ENCODE data around the gene ANKRD7. TPM values are rescaled to one million over a fixed set of nuclear protein-coding genes. Genes with fewer than 3 reads are reported as not detected.

ANKRD7 gene
- total and polyA plus RNA-seq, 2 donors (not counting 3 experiments of a cell fraction or from before 2014, with no cell fraction given): 0.82 TPM; not detected in 1

GRCh38 chr7:118220583-118220982, 3.9 kb upstream of the ANKRD7 start:
- POLR2A ChIA-PET: no interaction called here
- no peaks in the 10 kb centered on the region for H3K9me3 ChIP-seq (replicated peaks; ENCODE audit: control insufficient read depth, insufficient read depth, low read length)
- no peaks in the 10 kb centered on the region for H4K20me1 ChIP-seq (replicated peaks; ENCODE audit: control insufficient read depth, extremely low read depth, insufficient read depth, low read length)
- no peak overlapping the region for H3K4me2 ChIP-seq (ENCODE audit: insufficient read depth, low read length)
- intact Hi-C loops (cut with micrococcal nuclease): no loop called here
- no peak overlapping the region for H3K27ac ChIP-seq (ENCODE audit: insufficient read depth, low read depth, low read length)
- no peak for FAIRE-seq
- H3K9me1 ChIP-seq (replicated peaks; ENCODE audit: control insufficient read depth, extremely low read depth, insufficient read depth, low read length): no peaks in the 10 kb centered on the region
- H3K9ac ChIP-seq (replicated peaks; ENCODE audit: extremely low read depth, insufficient read depth, low read length): no peak overlapping the region
- H3K79me2 ChIP-seq (ENCODE audit: control insufficient read depth, insufficient read depth, low read length): no peaks in the 10 kb centered on the region
- H2AFZ ChIP-seq (ENCODE audit: low read depth, low read length): no peak overlapping the region
- no peaks in the 10 kb centered on the region for H3K36me3 ChIP-seq (ENCODE audit: control insufficient read depth in 2 of 2, extremely low read depth in 1 of 2, insufficient read depth in 2 of 2, low read length in 2 of 2)
- CTCF ChIA-PET: interaction anchor here (0.7 to 1.1 kb wide), 3 partner anchors 11 to 1489 kb away, joined by 3 to 4 read pairs (median 3); no protein-coding TSS in a partner anchor
- H3K4me1 ChIP-seq (ENCODE audit: control insufficient read depth, extremely low read depth, insufficient read depth, low read length): no peaks in the 10 kb centered on the region
- no peak for DNase-seq (ENCODE audit: low read depth, low spot score)
- no TSS peak for BruUV-seq (replicated peaks)
- no peak overlapping the region for H3K4me3 ChIP-seq (replicated peaks in 1 of 3; ENCODE audit: insufficient read depth in 1 of 3, low read depth in 1 of 3, low read length in 3 of 3)
- H3K27me3 ChIP-seq (ENCODE audit: control insufficient read depth in 2 of 2, insufficient read depth in 2 of 2, low read length in 2 of 2): peaks cover 0 to 2% of the 10 kb centered on the region in 2 experiments
- dilution Hi-C loops (cut with MboI; ENCODE audit: extremely low pct_ligation_motif_present, low sequenced_read_pairs): no loop called here
- no peak for TF ChIP-seq JUN (IDR thresholded peaks at IDR 0.05; ENCODE audit: borderline replicate concordance, insufficient read depth, insufficient read length, low read depth)
- TF ChIP-seq POLR2A (IDR thresholded peaks at IDR 0.05; ENCODE audit: low read depth, low read length): no peak
- TF ChIP-seq MYC (IDR thresholded peaks at IDR 0.05; ENCODE audit: low read depth, low read length): no peak
- no peak for TF ChIP-seq FOS (IDR thresholded peaks at IDR 0.05; ENCODE audit: borderline replicate concordance, insufficient read depth, low read length)
- TF ChIP-seq POLR2AphosphoS5 (IDR thresholded peaks at IDR 0.05; ENCODE audit: insufficient read depth, low read depth, low read length): no peak
- TF ChIP-seq EZH2 (IDR thresholded peaks at IDR 0.05; ENCODE audit: borderline replicate concordance, low read depth, low read length, severe bottlenecking): no peak
- TF ChIP-seq, protein P1, sequence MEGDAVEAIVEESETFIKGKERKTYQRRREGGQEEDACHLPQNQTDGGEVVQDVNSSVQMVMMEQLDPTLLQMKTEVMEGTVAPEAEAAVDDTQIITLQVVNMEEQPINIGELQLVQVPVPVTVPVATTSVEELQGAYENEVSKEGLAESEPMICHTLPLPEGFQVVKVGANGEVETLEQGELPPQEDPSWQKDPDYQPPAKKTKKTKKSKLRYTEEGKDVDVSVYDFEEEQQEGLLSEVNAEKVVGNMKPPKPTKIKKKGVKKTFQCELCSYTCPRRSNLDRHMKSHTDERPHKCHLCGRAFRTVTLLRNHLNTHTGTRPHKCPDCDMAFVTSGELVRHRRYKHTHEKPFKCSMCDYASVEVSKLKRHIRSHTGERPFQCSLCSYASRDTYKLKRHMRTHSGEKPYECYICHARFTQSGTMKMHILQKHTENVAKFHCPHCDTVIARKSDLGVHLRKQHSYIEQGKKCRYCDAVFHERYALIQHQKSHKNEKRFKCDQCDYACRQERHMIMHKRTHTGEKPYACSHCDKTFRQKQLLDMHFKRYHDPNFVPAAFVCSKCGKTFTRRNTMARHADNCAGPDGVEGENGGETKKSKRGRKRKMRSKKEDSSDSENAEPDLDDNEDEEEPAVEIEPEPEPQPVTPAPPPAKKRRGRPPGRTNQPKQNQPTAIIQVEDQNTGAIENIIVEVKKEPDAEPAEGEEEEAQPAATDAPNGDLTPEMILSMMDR (IDR thresholded peaks at IDR 0.05; ENCODE audit: extremely low read depth in 1 of 2, insufficient read depth in 1 of 2, low read depth in 1 of 2, low read length in 2 of 2): no peak
- no peak for TF ChIP-seq GATA2 (IDR thresholded peaks at IDR 0.05; ENCODE audit: insufficient read depth, insufficient read length, low read depth, low read length)
- TF ChIP-seq, protein P2, sequence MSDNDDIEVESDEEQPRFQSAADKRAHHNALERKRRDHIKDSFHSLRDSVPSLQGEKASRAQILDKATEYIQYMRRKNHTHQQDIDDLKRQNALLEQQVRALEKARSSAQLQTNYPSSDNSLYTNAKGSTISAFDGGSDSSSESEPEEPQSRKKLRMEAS (IDR thresholded peaks at IDR 0.05; ENCODE audit: insufficient read depth, insufficient read length): no peak

Data from endothelial cell of umbilical vein (primary cell).